GM19238 (cell line): ENCODE measurements around the gene LYPD8.

Source experiments
- DNase-seq: peaks from one replicate; pipeline ENCODE4 v3.0.0; 2011; ENCODE audit warnings: low spot score; ENCODE audit not compliant: insufficient read length

LYPD8 gene

DNA sequence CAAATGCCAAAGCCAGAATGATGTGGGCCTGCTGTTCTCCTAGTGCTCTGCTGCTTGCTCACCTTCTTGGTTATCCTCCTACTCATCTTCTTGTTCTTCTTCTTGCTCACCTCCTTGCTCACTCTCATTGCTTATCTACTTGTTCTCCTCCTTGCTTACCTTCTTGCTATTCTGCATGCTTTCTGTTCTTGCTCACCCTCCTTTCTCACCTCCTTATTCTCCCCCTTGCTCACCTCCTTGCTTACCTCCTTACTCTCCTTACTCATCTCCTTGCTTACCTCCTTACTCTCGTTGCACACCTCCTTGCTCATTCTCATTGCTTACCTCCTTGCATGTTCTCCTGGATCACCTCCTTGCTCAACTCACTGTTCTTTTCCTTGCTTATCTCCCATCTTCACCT lies 52.8 kb downstream of the LYPD8 start, which contains the start of gene OR14I1:
TSS of gene OR14I1 (minus strand) at position 53 of the 400 bp plus-strand sequence.
- no peak for DNase-seq

DNA sequence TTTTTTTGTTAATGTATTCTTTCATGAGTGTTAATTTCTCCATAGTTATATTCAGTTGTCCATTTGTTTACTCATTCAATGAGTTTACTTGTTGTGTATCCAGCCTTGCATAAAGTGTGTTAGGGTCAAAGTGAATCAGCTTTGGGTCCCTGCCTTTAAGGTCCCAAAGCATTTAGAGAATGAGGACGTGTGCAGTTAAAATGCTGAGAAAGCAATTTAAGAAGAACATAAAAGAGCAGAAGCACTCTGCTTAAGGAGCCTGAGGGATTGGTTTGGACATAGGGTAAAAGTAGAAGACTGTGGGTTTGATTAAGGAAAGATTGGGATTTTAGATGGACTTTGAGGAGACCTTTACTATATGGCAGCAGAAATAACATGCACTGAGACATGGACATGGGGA lies 56.5 kb downstream of the LYPD8 start:
- DNase-seq = no peak

DNA sequence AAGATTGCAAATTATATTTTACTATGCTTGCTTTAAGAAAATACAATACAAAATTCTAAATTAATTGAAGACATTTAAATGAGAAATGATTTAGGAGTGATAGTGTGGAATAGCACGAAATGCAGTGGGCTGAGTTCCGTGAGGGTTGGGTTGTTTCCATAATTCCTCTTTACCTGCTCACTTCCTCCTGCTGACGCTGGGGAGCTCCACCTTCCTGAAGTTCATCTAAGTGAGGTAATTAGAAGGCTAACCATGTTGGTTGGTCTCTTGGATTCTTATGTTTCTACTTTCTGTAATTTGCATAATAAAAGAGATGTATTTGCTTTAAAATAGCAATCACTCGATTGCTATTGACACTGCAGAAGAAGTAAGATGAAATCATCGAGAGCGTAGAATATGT lies 57.7 kb downstream of the LYPD8 start:
- DNase-seq = no peak

DNA sequence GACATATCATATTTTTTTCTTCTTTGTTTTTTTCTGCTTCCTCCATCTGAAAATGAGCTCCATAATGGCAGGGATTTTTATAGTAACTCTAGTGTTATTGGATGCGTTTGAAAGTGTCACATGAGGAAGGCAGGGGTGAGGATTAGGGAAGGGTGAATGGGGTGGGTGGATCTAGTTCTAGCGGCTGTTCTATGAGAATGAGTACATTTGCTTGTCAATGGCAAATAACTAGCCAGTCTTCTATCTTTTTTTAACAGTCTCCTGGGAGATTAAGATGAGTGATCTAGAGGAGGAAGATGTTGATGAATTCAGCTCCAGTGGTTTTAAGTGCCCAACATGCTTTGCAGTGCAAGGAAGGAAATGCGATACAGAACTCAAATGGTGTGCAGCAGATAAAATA lies 58.8 kb downstream of the LYPD8 start:
- no peak for DNase-seq

DNA sequence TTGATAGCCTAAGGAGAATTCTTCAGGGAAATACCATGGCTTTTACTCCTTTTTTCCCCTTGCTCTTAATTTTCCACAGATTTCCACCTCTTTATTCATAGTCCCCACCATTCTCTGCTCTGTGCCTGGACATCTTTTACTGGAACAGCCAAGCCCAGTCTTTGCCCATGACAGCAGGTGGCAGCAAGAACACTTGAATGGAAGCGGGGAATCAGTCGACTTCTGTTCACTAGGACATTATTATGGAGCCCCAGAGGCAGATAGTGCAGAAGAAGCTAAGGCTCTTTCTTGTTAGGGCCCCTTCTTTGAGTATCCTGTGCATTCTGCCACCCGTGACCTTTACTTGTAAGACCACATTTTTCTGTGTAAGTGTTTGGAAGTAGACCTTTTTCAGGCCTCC lies 59.3 kb downstream of the LYPD8 start:
- no peak for DNase-seq

DNA sequence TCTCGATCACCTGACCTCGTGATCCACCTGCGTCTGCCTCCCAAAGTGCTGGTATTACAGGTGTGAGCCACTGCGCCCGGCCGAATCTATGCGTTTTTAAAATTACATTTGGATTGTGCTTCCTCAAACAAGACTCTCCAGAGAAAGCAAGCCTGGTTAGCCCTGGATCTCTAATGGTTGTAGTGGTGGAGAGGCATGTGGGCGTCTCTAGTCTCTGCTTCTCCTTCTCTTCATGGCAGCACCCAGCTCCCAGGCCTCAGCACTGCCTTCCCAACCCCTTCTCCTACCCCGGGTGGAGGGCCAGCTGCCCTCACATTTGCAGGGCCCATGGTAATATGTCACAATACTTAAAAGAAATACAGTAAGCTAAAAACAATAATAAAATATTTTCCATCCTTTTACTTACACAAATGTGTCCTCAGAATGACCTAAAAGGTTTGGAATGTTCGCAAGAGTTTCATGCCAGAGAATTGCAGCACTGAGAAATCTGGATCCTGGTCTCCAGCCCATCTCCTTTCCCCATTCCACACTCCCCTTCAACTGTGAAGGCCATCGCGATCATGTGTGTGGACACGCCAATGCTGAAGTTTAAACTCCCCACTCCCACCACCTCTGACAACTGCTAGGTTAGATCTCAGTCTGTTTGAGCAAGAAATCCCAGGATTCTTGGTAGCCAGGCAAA lies 60.0 kb downstream of the LYPD8 start:
- no peak for DNase-seq

DNA sequence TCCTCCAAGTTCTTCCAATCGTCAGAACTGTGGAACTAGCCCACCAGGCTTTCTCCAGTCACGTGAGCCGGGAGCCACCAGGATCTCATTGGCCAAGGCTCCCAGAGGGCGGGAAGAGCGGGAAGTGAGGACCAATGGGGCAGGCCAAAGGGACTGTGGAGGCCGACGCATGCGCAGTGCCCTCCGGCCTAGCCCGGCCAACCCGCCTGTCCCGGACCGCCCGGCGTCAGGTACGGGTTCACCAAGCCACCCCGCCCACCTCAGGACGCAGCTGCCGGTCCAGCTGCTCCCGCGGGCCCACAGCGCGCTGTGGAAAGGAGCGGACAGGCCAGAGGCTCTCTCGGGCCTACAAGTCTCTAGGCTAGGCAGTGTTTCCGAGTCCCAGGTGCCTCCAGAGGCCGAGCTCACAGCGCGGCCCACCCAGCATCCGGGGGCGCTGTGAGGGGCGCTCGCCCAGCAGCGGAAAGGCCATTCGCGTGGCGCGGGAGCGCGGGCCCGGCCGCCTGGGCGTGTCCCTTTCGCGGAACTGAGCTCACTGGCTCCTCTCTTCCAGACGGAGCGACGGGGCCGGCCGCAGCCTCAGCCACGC lies 63.9 kb downstream of the LYPD8 start:
- no peak for DNase-seq
